GM06990 (cell line): Measurements from ENCODE around the gene CA12.

ENCODE experiments used
- DNase-seq: peaks from one replicate; pipeline ENCODE4 v3.0.0-alpha.2; 2011; ENCODE audit not compliant: insufficient read length; ENCODE audit errors: extremely low read depth
- H3K27me3 ChIP-seq: replicated peaks from 2 replicates; pipeline ENCODE4 v1.6.0; 2011; ENCODE audit warnings: low read length; ENCODE audit not compliant: control insufficient read depth, insufficient read depth
- H3K36me3 ChIP-seq: 2 replicates; pipeline ENCODE4 v1.5.1; 2011; ENCODE audit warnings: low read length; ENCODE audit not compliant: control insufficient read depth, insufficient read depth
- H3K4me3 ChIP-seq: replicated peaks from 2 replicates; pipeline ENCODE4 v1.5.1; 2011; ENCODE audit warnings: low read depth, mild to moderate bottlenecking, control low read depth, low read length
- CTCF ChIP-seq: IDR thresholded peaks from 2 replicates; pipeline ENCODE4 v1.5.1; 2011; ENCODE audit warnings: low read length, control low read depth, mild to moderate bottlenecking, inconsistent platforms; ENCODE audit not compliant: insufficient read depth, poor library complexity, severe bottlenecking

The CA12 gene

GRCh38 chr15:63340878-63341277 is 40.8 kb downstream of the CA12 start:
- no peaks in the 10 kb centered on the region for H3K36me3 ChIP-seq
- peaks cover 1% of the 10 kb centered on the region for H3K27me3 ChIP-seq
- no peak for DNase-seq
- TF ChIP-seq CTCF, result no peak
- no peak overlapping the region for H3K4me3 ChIP-seq

GRCh38 chr15:63340353-63340752 is 41.3 kb downstream of the CA12 start:
- no peak for TF ChIP-seq CTCF
- DNase-seq, result no peak
- no peaks in the 10 kb centered on the region for H3K36me3 ChIP-seq
- H3K27me3 ChIP-seq, result peaks cover 1% of the 10 kb centered on the region
- no peak overlapping the region for H3K4me3 ChIP-seq

DNA sequence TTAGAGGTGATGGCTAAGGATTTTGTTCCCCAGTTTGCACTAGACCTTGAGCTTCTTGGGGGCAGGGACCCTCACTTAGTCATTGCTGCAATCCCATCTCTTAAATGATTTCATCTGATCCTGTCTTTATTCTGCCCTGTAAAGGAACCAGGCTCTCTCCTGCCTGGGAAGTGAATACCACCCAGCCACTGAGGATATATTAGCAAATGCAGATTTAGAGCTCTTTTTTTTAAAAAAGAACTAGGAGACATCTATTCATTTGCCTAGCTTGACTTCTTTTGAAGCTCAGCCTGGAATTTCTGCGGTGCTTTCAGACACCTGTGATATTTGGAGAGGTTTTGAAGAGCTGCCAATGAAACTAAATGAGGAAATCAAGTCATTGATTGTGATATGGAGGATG is 41.8 kb downstream of the CA12 start:
- DNase-seq, result no peak
- no peak for TF ChIP-seq CTCF
- H3K4me3 ChIP-seq, result no peak overlapping the region
- H3K27me3 ChIP-seq, result no peaks in the 10 kb centered on the region; the same call in 1 of the 2 replicates
- H3K36me3 ChIP-seq, result no peaks in the 10 kb centered on the region

DNA sequence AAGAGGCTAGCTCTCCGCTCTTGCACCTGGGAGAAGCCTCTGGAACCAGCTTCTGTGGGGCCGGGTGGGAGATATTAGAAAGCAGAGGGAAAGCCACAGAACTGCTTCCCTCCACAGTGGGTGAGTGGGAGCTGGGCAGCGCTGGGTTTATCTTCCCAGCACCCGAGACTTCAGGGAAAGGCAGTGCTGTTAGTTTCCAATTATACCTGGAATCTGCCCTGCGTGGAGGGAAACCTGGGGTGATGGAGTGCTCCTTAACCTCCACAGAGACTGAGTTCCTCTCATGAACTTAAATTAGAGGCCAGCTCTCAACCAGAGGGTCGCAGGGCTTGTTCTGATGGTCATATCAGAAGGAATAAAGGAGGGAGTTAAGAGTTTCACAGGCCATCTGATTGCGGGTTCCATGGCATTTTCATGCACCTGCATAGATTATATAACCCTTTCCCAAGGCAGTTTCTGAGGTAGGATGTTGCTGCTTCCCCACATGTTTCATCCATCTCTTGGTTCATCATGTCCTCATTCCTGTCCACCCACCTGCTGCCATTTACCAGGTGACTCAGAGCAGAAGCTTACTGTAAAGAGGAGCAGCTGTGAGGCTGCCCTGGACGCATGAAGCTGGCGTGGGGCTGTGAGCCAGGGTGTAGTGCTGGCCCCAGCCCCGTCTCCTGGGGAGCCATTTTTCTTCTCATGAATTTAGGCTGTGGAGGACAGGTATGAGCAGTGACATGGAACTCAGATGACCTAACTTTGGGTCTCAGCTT is 42.5 kb downstream of the CA12 start:
- no peaks in the 10 kb centered on the region for H3K36me3 ChIP-seq
- H3K27me3 ChIP-seq, result no peaks in the 10 kb centered on the region; the same call in 1 of the 2 replicates
- no peak for DNase-seq
- H3K4me3 ChIP-seq, result no peak overlapping the region
- no peak for TF ChIP-seq CTCF

DNA sequence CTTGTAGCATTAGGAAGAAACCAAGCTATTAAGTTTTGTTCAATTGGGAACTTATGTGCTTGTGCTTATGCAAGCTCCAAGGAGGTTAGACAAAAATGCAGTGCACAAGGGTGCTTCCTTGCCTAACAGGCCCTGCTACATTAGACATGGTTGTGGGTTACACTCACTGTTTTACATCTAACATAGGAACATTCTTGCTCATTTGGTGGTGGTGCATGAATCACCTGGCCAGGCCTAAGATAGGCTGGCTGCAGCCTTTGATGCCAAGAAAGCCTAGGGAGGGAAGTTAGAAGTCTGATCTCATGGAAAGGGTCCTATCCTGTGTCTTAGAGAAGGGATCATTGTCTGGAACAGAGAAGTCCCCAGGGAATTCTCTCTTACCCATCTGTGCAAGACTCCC is 43.5 kb downstream of the CA12 start:
- TF ChIP-seq CTCF, result no peak
- no peak for DNase-seq

More for the DNA sequence above, 43.5 kb downstream of the CA12 start:
- Histone ChIP-seq H3K36me3 (no peaks in the 10 kb centered on the region), H3K4me3 (no peak overlapping the region), H3K27me3 (no peaks in the 10 kb centered on the region)
